Hindlimb muscle (tissue), 1 donor: ENCODE measurements around the gene CEP72. TPM values are rescaled to one million over a fixed set of nuclear protein-coding genes. Genes with fewer than 3 reads are reported as not detected.
"Not testable (repeated sequence)": the region's sequence is repeated elsewhere in the genome, so short reads cannot be mapped to it uniquely, and the experiment has no call there.

Experiments used
- DNase-seq: peaks from one replicate; pipeline ENCODE4 v3.0.0-alpha.2; 2013
- polyA plus RNA-seq: library from polyadenylated mRNA; unstranded; fragments of 120-200 nt; gene quantifications from one replicate; pipeline ENCODE4 v1.2.1, GENCODE V29; 2013; ENCODE audit not compliant: insufficient read length

The CEP72 gene
- polyA plus RNA-seq, 1 donor: 3.6 TPM

DNA sequence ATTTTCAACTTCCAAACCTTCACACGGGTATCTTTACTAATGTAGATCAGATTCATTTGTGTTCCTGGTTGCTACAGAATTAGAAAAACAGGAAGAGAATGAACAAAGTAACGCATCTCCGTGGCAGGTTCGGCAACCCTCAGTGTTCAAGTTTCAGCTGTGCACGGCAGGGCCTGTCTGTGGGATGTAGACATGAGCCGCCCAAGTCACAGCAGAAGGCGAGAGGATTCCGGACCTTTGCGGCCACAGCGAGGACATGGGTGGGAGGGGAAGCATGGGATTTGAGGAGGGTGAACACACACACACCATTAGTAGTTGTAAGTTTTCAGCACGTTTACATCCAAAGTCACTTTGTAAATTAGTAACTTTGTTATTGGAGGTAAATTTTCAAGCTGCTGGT is 31.7 kb upstream of the CEP72 start:
- no peak for DNase-seq

DNA sequence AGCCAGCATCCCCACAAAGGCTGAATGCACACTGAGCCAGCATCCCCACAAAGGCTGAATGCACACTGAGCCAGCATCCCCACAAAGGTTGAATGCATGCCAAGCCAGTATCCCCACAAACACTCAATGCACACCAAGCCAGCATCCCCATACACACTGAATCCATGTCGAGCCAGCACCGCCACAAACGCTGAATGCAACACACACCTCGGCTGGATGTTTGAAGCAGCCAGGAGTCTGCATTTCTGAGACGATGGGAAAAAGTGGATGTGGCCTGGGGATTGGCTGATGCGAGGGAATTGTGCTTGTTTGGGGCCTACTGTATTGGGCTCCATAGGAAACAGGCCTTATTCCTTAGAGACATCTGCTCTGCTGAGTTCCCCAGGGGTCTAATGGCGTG is 30.9 kb upstream of the CEP72 start:
- no peak for DNase-seq

DNA sequence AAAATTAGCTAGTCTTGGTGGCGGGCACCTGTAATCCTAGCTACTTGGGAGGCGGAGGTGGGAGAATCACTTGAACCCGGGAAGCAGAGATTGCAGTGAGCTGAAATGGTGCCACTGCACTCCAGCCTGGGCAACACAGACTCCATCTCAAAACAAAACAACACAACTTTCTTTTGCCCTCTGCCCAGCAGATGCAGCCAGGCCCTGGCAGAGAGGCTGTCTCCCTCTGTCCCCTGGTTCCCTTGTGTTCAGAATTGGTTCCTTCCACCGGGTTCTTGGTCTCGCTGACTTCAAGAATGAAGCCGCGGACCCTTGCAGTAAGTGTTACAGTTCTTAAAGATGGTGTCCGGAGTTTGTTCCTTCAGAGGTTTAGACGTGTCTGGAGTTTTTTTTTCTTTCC is 30.2 kb upstream of the CEP72 start:
- no peak for DNase-seq

DNA sequence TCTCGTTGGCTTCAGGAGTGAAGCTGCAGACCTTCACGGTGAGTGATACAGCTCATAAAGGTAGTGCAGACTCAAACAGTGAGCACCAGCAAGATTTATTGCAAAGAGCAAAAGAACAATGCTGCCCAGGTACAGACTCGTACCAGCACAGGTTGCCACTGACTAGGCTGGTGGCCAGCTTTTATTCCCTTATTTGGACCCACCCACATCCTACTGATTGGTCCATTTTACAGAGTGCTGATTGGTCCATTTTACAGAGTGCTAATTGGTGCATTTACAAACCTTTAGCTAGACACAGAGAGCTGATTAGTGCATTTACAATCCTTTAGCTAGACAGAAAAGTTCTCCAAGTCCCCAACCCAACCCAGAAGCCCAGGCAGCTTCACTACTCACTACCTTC is 29.7 kb upstream of the CEP72 start:
- not testable (repeated sequence) for DNase-seq

DNA sequence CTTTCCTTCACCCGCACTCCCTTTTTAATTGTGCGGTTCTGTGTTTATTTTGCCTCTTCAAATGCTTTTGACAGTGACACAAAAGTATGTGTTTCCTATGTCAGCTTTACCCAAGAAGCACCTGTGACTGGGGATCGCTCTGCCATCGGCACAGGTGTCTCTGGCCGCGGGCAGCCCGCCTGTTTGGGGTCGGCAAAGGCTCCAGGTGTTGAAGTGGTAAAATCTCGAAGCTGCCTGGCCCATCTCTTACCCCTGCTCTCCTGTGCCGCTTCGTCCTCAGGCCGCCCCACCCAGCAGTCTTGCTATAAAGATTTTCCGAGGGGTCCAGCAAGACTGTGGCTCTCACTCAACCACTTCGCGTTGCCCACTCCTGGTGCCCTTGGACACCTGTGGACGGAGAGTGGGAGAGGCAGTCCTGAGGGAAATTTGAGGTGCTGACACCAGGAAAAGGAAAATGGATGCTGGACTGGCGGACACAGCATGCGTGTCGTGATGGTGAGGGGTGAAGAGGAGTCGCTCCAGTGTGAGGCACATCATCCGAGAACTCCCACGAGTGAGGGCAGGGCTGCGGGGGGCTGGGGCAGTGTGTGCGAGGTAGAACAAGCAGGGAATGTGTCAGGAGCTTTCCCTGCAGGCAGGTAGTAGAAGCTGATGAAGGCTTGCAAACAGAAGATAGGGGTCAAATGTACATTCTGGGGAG is 29.1 kb upstream of the CEP72 start:
- DNase-seq: no peak

DNA sequence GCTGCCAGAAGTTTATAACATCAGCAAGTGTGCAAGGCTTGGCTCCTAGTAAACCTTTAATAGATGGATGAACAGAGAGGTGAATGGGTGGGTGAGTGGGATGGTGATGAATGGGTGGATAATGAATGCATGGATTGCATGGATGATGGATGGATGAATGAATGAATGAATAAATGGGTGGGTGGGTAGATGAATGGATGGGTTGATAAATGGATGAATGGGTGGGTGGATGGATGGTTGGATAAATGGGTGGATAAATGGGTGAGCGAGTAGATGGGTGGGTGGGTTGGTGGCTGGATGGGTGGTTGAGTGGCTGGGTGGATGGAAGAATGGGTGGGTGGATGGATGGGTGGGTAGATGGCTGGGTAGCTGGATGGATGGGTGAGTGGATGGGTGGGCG is 28.5 kb upstream of the CEP72 start:
- DNase-seq: no peak

DNA sequence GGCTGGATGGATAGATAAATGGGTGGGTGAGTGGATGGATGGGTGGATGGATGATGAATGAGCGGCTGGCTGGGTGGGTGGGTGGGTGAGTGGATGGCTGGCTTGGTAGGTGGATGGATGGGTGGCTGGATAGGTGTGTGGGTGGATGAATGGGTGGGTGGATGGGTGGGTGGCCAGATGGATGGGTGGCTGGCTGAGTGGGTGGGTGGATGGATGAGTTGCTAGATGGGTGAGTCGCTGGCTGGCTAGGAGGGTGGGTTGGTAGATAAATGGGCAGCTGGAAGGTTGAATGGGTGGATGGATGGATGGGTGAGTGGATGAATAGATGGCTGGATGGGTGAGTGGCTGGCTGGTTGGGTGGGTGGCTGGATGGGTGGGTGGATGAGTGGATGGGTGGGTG is 27.9 kb upstream of the CEP72 start:
- no peak for DNase-seq

DNA sequence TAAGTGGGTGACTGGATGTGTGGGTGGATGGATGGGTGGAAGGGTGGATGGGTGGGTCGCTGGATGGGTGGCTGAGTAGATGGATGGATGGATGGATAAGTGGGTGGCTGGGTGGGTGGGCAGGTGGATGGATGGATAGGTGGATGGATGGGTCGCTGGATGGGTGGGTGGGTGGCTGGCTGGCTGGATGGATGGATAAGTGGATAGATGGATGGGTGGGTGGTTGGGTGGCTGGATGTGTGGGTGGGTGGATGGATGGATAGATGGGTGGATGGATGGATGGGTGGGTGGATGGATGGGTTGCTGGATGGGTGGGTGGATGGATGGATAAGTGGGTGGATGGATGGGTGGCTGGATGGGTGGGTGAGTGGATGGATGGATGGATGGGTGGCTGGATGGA is 27.3 kb upstream of the CEP72 start:
- DNase-seq: no peak

DNA sequence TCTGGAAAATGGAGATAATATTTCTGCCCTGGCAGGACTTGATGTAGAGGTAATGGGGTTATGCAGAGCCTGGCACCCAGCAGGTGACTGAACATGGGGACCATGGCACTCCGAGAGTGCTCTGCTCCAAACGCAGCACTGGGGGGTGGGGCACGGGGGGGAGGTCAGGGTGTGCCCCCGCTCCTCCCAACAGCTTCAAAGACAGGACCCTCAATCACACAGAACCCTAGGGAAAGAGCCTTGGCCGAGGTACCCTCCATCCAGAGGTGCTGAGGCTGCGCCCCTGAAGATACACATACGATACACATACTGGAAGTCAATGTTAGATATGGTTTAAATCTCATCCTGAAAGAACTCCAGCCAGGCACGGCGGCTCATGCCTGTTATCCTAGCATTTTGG is 26.6 kb upstream of the CEP72 start:
- no peak for DNase-seq

DNA sequence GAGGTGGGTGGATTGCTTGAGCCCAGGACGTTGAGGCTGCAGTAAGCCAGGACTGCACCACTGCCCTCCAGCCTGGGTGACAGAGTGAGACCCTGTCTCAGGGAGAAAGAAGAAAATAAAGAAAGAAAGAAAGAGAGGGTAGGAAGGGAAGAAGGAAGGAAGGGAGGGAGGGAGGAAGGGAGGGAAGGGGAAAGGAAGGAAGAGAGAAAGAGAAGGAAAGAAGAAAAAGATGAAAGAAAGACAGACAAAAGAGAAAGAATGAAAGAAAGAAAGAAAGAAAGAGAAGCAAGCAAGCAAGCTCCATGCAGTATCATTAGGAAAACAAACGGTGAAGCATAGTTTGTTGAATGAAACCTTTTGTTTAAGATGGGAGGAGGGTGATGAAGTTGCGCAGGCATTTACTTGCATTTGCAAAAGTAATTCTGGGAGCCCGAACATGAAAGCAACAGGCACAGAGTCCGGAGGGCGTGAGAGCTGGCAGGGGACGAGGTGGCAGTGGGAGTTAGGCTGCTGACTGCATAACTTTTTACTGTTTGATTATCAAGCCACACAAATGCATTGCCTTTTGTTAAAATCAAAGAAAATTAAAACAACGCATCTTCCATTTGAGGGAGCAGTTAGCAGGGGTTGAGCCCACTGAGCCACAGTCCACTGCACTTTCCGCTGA is 26.0 kb upstream of the CEP72 start:
- DNase-seq: no peak

DNA sequence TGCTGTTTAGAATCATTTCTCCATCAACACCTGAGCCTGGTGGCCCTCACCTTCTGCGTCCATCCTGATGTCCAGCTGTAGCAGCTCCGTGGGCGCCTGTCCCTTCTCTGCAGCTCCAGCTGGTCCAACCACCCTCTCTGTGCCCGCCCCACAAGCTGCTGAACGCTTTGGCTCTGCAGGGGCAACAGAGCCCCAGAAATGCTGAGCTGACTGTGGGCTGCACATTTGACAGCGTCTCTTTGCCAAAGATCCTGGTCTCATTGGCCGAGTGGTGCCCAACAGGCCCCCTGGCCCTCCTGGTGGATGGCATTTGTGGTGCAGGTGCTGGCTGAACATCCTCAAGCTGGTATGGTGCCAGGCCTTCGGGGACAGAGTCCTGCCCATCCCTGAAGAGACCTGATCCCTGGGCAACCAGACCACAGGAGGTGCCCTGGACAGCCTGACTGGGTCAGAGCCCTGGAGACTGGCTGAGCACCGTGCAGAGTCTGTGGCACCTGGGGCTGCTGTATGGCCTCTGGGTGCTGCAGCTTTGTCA is 25.3 kb upstream of the CEP72 start:
- DNase-seq: no peak

DNA sequence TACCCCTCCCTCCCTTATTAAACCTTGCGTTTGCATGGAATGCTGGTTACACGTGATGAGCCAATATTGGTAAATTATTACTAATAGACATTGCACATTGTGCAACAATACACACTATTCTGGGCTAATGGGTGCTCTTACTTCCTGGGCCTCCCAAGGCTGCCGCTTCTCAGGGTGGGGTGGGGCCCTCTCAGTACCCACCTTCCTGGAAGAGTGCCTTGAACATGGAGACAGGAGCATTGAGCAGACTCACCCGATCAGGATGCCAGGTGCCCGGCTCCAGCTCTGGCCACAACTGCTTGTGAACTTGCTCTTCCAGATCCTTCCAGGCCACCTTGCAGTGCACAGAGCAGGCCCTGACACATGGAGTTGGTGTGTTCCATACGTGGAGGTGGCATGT is 24.7 kb upstream of the CEP72 start:
- no peak for DNase-seq

DNA sequence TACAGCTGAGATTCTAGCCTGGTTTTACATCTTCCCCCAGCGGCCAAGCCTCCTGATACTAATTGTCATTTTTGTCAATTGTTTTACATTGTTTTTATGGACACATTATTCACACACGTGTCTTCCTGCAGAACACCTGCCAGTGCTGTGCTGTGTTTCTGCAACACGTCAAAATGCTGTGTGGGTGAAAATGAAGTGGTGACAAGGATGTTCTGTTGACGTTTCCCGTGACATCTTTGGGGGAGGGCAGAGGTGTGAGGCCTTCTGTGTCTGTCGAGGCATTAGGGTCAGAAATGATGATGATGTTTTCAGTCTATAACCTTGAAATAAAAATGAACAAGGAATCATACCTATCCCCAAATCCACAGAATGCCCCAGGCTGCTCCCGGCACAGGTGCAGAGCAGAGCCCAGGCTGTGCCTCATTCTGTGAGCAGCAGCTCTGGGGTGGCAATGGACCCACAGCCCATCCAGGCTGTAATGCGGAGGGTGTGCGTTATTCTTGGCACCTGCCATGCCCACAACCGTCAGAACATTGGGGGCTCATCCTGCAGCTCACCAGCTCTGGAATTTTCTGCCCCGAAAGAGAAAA is 23.6 kb upstream of the CEP72 start:
- no peak for DNase-seq

DNA sequence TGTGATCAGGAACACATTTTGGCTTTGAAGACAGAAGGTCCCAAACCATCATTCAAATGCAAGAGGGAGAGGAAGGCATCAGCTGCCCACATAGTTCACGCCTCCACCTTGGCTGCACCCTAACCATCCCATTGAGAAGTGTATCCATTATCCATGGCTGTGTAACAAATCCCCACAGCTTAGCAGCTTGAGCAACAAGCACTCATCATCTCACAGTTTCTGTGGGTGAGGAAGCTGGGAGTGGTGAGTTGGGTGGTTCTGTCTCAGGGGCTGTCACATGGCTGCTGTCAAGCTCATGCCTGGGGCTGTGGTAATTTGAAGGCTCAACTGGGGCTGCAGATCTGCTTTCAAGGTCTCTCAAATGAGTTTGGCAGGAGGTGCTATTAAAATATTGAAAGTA is 23.0 kb upstream of the CEP72 start:
- DNase-seq: no peak

DNA sequence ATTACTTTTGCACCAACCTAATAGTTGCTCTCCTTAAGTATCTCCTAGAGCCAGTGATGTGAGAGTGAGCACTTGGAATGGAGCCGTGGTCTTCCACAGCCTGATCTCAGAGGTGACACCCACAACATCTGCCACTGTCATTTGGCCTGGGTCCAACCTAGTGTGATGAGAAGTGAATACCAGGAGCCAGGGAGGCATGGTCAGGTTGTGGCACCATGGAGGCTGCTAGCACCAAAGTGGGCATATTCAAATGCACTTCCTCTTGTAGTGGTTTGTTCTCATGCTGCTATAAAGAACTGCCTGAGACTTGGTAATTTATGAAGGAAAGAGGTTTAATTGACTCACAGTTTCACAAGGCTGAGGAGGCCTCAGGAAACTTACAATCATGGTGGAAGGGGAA is 22.6 kb upstream of the CEP72 start:
- DNase-seq: no peak

DNA sequence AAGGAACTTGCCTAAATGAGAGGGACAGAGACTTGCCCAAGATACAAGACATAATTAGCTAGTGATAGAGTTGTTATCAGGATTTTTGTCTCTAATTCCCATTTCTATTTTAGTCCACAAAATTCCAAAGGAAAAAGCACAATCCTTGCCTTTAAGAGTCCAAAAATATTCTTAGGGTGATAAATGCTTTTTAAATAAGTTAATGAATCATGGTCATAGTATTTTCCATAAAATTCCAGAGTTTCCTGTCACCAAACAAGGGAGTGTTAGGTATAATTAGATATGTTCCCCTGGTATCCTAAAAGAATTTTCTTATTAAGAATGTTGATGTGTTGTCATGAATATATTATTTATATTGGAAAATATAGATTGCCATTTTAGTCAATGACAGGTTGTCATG is 21.8 kb upstream of the CEP72 start:
- no peak for DNase-seq

DNA sequence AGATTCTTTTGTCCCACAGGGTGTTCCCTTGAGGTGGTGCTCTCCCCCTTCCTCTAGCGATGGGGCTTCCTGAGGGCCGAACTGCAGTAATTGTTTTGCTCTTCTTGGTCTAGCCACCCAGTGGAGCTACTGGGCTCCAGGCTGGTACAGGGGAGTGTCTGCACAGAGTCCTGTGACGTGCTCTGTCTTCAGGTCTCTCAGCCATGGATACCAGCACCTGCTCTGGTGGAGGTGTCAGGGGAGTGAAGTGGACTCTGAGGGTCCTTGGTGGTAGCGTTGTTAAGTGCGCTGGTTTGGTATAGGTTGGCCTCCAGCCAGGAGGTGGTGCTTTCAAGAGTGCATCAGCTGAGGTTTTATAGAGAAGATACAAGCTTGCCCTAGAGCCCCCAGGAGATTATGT is 20.4 kb upstream of the CEP72 start:
- no peak for DNase-seq

DNA sequence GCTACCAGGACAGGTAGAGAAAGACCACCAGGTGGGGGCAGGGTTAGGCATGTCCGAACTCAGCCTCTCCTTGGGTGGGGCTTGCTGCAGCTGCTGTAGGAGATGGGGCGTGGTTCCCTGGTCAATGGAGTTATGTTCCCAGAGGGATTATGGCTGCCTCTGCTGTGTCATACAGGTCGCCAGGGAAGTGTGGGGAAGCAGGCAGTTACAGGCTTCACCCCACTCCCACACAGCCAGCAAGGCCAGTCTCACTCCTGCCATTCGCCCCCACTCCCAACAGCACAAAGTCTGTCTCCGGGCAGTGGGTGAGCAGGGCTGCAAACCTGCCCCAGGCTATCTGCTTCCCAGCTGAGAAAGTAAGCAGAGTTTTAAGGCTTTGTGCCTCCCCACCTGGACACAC is 20.0 kb upstream of the CEP72 start:
- no peak for DNase-seq

DNA sequence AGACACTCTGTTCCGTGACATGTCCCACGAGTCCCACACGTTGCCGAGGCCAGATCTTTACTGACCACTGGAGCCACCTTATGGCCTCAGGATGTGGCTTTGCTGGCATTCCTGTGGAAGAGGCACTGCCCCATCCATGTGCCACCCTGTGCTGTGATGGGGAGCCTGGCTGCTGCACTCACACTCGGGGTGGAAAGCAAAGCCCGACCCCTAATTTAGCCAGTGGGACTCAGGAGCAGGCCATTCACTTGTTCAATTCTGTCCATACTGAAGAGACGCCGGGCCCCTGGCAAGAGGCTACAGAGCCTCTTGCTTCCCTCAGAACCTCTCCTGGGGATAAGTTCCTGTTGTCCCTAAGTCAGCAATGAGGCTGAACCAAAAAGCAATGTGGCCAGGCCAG is 18.6 kb upstream of the CEP72 start:
- no peak for DNase-seq

DNA sequence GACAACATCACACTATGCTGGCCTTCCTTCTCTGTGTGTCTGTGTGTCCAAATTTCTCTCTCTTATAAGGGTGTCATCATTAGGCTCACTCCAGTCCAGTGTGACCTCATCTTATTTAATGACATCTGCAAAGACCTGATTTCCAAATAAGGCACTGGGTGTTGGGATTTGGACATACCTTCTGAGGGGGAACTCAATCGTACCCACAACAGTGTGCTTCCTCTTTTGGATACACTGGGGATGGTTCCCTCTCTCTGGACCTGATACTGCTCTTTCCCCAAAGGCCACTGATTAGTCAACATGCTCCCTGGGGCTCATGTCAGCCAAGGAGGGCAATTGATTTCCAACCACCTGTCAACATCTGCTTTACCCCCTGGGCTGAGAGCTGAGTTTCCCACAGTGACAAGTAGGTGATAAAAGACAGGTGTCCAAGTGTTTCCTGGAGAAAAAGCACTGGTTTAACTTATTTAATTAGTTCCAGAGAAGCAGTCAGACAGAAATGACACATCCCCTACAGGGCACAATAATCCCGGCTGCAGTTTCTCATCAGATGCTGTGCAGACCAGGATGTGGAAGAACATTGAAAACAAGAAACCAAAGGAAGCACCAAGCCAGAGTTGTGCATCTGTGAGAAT is 17.8 kb upstream of the CEP72 start:
- DNase-seq: no peak

DNA sequence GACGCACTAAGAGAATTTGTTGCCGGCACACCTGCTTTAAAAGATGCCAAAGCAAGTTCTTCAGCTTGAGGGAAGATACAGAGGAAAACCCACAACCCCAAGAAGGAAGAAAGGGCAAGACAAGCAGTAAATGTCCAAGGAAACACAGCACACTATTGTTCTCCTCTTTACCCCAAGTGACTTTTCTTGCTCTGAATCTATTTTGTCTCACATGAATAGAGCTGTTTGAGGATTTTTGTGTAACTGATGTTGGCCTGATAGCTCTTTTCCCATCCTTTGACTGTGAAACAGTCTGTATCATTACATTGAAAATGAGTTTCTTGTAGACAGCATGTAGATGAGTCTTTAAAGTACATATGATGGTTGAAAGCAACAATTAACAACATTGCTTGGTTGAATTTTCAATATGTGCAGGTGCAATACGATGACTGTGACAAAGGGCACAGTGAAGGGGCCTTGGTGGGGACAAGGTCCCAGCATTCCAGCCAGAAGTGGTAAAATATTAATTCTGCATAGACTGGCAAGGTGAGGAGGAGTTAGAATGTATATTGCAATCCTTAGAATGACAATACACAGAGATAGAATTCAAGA is 16.8 kb upstream of the CEP72 start:
- DNase-seq: no peak

DNA sequence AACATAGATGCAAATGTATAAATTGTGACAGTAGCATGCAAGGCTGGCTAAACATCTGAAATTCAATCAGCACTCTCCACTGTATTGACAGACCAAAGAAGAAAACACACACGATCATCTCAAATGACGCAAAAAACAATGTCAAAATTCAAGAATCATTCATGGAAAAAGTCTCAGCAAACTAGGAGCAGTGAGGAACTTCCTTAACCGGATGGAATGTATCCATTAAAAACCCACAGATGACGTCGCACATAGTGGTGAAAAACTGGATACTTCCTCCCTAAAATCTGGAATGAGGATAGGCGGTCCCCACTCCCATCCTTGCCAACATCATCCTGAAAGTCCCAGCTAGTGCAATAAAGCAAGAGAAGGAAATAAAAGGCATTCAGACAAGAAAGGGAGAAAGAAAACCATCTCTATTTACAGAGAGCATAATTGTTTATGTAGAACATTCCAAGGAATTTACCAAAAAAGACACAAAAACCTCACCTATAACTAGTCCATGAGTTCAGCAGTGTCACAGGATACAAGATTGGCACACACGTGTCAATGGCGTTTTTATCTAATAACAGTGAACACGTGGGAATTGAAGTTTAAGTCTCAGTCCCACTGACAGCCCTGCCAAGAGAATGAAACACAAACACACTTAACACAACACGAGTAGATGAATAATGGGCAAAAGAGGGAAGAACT is 14.1 kb upstream of the CEP72 start:
- DNase-seq: no peak

DNA sequence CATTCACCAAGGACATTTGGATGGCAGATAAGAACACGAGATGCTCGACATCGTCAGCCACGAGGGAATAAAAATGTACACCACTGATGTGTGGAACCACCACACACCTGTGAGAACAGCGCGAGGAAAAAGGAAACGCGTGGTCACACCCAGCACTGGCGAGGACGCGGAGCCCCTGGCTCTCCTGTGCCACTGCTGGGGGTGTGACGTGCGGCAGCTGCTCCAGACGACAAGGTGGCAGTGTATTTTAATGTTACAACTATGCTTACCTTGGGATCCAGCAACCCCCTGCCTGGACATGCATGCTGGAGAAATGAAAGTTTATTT is 13.6 kb upstream of the CEP72 start:
- DNase-seq: no peak
